Ishikawa (cell line): ENCODE data around the gene ZBTB49.

Source experiments
- CEBPB ChIP-seq: IDR thresholded peaks from 2 replicates; pipeline ENCODE4 v1.6.1; 2012
- CREB1 ChIP-seq: IDR thresholded peaks from 2 replicates; pipeline ENCODE4 v1.6.1; 2012; ENCODE audit warnings: low read depth
- EGR1 ChIP-seq: IDR thresholded peaks from 2 replicates; pipeline ENCODE4 v1.6.1; 2012
- EP300 ChIP-seq: IDR thresholded peaks from 2 replicates; pipeline ENCODE4 v1.6.1; 2012; ENCODE audit warnings: borderline replicate concordance
- FOXM1 ChIP-seq: IDR thresholded peaks from 2 replicates; pipeline ENCODE4 v1.6.1; 2012; ENCODE audit warnings: low read depth, borderline replicate concordance
- NFIC ChIP-seq: IDR thresholded peaks from 2 replicates; pipeline ENCODE4 v1.6.1; 2012
- RAD21 ChIP-seq: IDR thresholded peaks from 2 replicates; pipeline ENCODE4 v1.6.1; 2012; ENCODE audit warnings: low read depth
- TAF1 ChIP-seq: IDR thresholded peaks from 2 replicates; pipeline ENCODE4 v1.6.1; 2012; ENCODE audit warnings: low read depth, mild to moderate bottlenecking
- TCF12 ChIP-seq: IDR thresholded peaks from 2 replicates; pipeline ENCODE4 v1.6.1; 2012; ENCODE audit warnings: low read depth
- TEAD4 ChIP-seq: IDR thresholded peaks from 2 replicates; pipeline ENCODE4 v1.6.1; 2012
- YY1 ChIP-seq: IDR thresholded peaks from 2 replicates; pipeline ENCODE4 v1.6.1; 2012; ENCODE audit warnings: low read depth
- ZBTB7A ChIP-seq: IDR thresholded peaks from 2 replicates; pipeline ENCODE4 v1.6.1; 2012; ENCODE audit warnings: low read depth
- TF ChIP-seq, protein P1 (sequence below): IDR thresholded peaks from 2 replicates; pipeline ENCODE4 v1.6.1; 2012
- TF ChIP-seq, protein P2 (sequence below): IDR thresholded peaks from 2 replicates; pipeline ENCODE4 v1.6.1; 2012; ENCODE audit warnings: low read depth, mild to moderate bottlenecking
- TF ChIP-seq, protein P3 (sequence below): IDR thresholded peaks from 2 replicates; pipeline ENCODE4 v1.6.1; 2012

The ZBTB49 gene

DNA sequence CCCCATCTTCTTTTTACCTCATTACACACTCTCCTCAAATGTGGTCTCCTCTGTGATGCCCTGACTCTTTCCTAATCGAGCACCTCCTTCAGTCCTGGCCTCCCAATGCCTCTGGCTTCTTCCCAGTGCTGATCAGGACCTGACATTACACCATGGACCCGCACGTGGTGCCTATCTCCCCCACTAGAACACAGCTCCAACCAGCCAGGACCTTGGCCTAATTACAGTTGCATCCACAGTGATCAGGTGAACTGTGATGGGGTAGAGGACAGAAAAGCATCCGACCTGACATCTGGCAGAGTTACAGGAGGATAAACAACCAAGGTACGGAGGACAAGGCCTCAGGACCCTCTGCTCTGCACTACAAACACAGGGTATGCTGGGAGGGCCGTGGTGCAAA lies 12.5 kb upstream of the ZBTB49 start:
- TF ChIP-seq TEAD4 (no peak), YY1 (no peak), TCF12 (no peak), CREB1 (no peak), EGR1 (no peak), TAF1 (no peak), CEBPB (no peak), ZBTB7A (no peak), EP300 (no peak), FOXM1 (no peak), NFIC (no peak), RAD21 (no peak)
- TF ChIP-seq, protein P1, sequence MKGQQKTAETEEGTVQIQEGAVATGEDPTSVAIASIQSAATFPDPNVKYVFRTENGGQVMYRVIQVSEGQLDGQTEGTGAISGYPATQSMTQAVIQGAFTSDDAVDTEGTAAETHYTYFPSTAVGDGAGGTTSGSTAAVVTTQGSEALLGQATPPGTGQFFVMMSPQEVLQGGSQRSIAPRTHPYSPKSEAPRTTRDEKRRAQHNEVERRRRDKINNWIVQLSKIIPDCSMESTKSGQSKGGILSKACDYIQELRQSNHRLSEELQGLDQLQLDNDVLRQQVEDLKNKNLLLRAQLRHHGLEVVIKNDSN = no peak
- TF ChIP-seq, protein P2, sequence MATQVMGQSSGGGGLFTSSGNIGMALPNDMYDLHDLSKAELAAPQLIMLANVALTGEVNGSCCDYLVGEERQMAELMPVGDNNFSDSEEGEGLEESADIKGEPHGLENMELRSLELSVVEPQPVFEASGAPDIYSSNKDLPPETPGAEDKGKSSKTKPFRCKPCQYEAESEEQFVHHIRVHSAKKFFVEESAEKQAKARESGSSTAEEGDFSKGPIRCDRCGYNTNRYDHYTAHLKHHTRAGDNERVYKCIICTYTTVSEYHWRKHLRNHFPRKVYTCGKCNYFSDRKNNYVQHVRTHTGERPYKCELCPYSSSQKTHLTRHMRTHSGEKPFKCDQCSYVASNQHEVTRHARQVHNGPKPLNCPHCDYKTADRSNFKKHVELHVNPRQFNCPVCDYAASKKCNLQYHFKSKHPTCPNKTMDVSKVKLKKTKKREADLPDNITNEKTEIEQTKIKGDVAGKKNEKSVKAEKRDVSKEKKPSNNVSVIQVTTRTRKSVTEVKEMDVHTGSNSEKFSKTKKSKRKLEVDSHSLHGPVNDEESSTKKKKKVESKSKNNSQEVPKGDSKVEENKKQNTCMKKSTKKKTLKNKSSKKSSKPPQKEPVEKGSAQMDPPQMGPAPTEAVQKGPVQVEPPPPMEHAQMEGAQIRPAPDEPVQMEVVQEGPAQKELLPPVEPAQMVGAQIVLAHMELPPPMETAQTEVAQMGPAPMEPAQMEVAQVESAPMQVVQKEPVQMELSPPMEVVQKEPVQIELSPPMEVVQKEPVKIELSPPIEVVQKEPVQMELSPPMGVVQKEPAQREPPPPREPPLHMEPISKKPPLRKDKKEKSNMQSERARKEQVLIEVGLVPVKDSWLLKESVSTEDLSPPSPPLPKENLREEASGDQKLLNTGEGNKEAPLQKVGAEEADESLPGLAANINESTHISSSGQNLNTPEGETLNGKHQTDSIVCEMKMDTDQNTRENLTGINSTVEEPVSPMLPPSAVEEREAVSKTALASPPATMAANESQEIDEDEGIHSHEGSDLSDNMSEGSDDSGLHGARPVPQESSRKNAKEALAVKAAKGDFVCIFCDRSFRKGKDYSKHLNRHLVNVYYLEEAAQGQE = no peak
- TF ChIP-seq, protein P3, sequence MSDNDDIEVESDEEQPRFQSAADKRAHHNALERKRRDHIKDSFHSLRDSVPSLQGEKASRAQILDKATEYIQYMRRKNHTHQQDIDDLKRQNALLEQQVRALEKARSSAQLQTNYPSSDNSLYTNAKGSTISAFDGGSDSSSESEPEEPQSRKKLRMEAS = no peak

DNA sequence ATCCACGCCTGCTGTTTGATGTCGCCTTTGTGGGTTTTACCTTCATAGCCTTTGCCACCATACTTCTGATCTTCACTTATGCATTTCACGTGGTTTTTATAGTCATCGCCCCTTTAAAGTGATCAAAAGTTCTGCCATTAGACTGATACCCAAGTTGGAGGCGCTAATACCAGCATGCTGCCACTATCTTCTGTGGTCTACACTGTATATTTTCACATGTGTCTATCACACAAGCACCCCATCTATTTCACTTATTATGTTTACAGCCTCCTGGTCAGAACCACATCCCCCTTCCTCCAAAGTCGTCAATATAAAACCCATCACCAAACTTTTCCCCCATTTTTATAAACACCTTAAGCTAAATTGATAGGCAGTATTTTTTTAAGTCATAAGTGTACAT lies 8.3 kb upstream of the ZBTB49 start:
- TF ChIP-seq, protein P1 = no peak
- TF ChIP-seq TEAD4 = no peak
- TF ChIP-seq RAD21 = no peak
- no peak for TF ChIP-seq TCF12
- no peak for TF ChIP-seq EP300

DNA sequence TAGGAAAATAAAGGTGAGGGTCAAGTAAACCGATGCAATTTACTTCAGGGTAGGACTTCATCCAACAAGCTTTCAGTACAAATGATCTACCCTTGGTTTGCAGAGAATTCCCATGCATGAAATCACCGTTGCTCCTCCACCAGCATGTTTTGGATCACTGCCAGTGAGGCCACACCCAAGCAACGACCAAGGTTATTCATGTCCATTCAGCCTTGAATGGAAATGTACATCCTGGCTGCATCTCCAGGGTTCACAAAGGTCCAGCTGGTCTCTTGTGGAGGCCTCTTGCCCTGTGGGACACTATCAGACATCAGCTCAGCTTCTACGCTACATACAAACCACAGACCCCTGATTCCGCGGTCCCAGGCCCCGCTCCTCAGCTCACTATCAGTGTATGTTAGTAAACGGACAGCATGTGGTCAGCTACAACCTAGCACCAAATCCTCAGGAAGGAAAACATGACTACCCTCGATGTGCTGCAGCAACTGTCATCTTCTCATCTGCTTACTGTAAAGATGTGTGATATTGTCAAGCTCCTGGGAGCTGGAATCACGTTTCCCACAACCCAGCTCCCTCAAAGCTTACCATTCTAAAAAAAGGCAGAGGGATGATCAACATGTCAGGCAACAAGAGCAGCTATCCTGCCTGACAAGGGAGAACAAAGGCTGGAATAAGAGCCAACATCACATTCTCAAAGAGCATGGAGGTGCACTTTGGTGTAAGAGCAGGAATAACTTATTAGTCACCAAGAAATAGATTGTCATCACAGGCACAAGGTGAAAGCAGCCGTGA lies 5.0 kb upstream of the ZBTB49 start:
- TF ChIP-seq, protein P1 = no peak
- TF ChIP-seq, protein P2 = no peak
- peak; percentile 60 for TF ChIP-seq NFIC

DNA sequence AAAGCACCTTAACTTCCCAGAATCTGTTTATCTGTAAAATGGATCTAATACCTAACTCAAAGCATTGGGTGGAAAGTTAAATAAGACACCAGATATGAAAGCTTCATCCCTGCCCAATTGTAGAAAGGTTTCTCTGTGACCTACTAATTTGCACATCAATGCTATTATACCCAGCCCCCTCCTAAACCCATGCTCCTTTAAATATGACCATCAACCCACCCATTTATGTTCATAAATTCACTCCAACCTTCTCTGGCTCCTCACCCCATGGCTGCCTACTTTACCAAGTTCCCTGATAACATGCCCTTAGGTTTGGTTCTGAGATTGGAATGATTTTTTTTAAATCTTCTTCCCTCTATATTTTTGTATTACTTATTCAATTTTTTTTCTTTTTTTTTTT lies 2.0 kb upstream of the ZBTB49 start:
- TF ChIP-seq, protein P2 = no peak
- TF ChIP-seq TEAD4 (no peak), TAF1 (no peak), NFIC (no peak), RAD21 (no peak), YY1 (no peak), EGR1 (no peak), EP300 (no peak), FOXM1 (no peak), TCF12 (no peak), ZBTB7A (no peak), CEBPB (no peak), CREB1 (no peak)
- TF ChIP-seq, protein P3 = no peak
- TF ChIP-seq, protein P1 = no peak
